Measurements from ENCODE around the gene CDIP1.

- TF ChIP-seq, protein P1, sequence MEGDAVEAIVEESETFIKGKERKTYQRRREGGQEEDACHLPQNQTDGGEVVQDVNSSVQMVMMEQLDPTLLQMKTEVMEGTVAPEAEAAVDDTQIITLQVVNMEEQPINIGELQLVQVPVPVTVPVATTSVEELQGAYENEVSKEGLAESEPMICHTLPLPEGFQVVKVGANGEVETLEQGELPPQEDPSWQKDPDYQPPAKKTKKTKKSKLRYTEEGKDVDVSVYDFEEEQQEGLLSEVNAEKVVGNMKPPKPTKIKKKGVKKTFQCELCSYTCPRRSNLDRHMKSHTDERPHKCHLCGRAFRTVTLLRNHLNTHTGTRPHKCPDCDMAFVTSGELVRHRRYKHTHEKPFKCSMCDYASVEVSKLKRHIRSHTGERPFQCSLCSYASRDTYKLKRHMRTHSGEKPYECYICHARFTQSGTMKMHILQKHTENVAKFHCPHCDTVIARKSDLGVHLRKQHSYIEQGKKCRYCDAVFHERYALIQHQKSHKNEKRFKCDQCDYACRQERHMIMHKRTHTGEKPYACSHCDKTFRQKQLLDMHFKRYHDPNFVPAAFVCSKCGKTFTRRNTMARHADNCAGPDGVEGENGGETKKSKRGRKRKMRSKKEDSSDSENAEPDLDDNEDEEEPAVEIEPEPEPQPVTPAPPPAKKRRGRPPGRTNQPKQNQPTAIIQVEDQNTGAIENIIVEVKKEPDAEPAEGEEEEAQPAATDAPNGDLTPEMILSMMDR (IDR thresholded peaks at IDR 0.05; ENCODE audit: low read depth, low read length): no peak
- TF ChIP-seq POLR2A (IDR thresholded peaks at IDR 0.05; ENCODE audit: extremely low read depth, insufficient read length): no peak
- TF ChIP-seq MAX (IDR thresholded peaks at IDR 0.05; ENCODE audit: low read depth, low read length): no peak
Measured at GRCh38 chr16:4548124-4548523, 9.6 kb upstream of the CDIP1 start.

All from NB4 (cell line).